IMR-90 (cell line): Measurements from ENCODE around the gene CDH23. TPM values are rescaled to one million over a fixed set of nuclear protein-coding genes. Genes with fewer than 3 reads are reported as not detected.

Experiments
- ATAC-seq: fragments of 200-7000 bp; cut with Tn5 transposase; 2 replicates; pipeline ENCODE4 v1.9.1; 2020; ENCODE audit warnings: low read depth, mild to moderate bottlenecking, moderate library complexity
- BruUV-seq: library from RNA; stranded (reverse); fragments of 400-500 nt; replicated peaks from 2 replicates; lab custom pipeline; 2021; lab: Mats Ljungman, UMichigan
- CTCF ChIA-PET: fragments of 300-600 bp; formaldehyde crosslinking; extraction: SDS; loops from one replicate; lab custom pipeline; 2021; ENCODE audit warnings: antibody characterized with exemption; lab: Yijun Ruan, JAX
- POLR2A ChIA-PET: fragments of 300-600 bp; sonication (Branson Sonifier 250); formaldehyde crosslinking; loops from one replicate; lab custom pipeline; 2022; ENCODE audit warnings: antibody characterized with exemption; ENCODE audit not compliant: unreplicated experiment; lab: Charles Lee
- DNase-seq: peaks from one replicate; pipeline ENCODE4 v3.0.0; 2013
- H2AFZ ChIP-seq: replicated peaks from 2 replicates; pipeline ENCODE3; 2013; ENCODE audit warnings: low read length, mild to moderate bottlenecking; ENCODE audit not compliant: poor library complexity
- H2AK5ac ChIP-seq: 2 replicates; pipeline ENCODE4 v1.6.1; 2013; ENCODE audit warnings: low read depth, low read length, inconsistent platforms
- H2AK9ac ChIP-seq: replicated peaks from 2 replicates; pipeline ENCODE3; 2013; ENCODE audit warnings: mild to moderate bottlenecking, low read depth, low read length, moderate library complexity; ENCODE audit not compliant: poor library complexity
- H2BK120ac ChIP-seq: 2 replicates; pipeline ENCODE4 v1.6.1; 2013; ENCODE audit warnings: low read depth, low read length, inconsistent platforms
- H2BK15ac ChIP-seq: 3 replicates; pipeline ENCODE4 v1.6.1; 2013; ENCODE audit warnings: low read depth, low read length, inconsistent platforms
- H2BK20ac ChIP-seq: 2 replicates; pipeline ENCODE4 v1.6.1; 2013; ENCODE audit warnings: low read depth, mild to moderate bottlenecking, inconsistent platforms, low read length, moderate library complexity
- H2BK5ac ChIP-seq: 2 replicates; pipeline ENCODE4 v1.6.1; 2013; ENCODE audit warnings: mild to moderate bottlenecking, low read depth, low read length, inconsistent platforms; ENCODE audit not compliant: poor library complexity, severe bottlenecking
- H3K14ac ChIP-seq: replicated peaks from 2 replicates; pipeline ENCODE4 v1.6.1; 2013; ENCODE audit warnings: low read depth, low read length, inconsistent platforms
- H3K18ac ChIP-seq: 2 replicates; pipeline ENCODE4 v1.6.1; 2013; ENCODE audit warnings: low read depth, low read length, control low read depth
- H3K23ac ChIP-seq: 2 replicates; pipeline ENCODE4 v1.6.1; 2013; ENCODE audit warnings: low read depth, low read length, inconsistent platforms
- H3K27ac ChIP-seq: 2 replicates; pipeline ENCODE4 v1.5.1; 2013; ENCODE audit warnings: mild to moderate bottlenecking, control low read depth, low read length; ENCODE audit not compliant: insufficient read depth
- H3K27me3 ChIP-seq: 2 replicates; pipeline ENCODE4 v1.6.1; 2013; ENCODE audit warnings: low read length; ENCODE audit not compliant: control insufficient read depth, insufficient read depth
- H3K36me3 ChIP-seq: 2 replicates; pipeline ENCODE4 v1.6.1; 2013; ENCODE audit warnings: low read length, mixed read lengths; ENCODE audit not compliant: control insufficient read depth, insufficient read depth
- H3K4ac ChIP-seq: 2 replicates; pipeline ENCODE4 v1.6.1; 2013; ENCODE audit warnings: low read depth, low read length, inconsistent platforms
- H3K4me1 ChIP-seq: 2 replicates; pipeline ENCODE4 v1.6.1; 2013; ENCODE audit warnings: low read length, mixed read lengths; ENCODE audit not compliant: control insufficient read depth, insufficient read depth
- H3K4me2 ChIP-seq: 2 replicates; pipeline ENCODE4 v1.6.1; 2013; ENCODE audit warnings: low read depth, mild to moderate bottlenecking, control low read depth, low read length, moderate library complexity
- H3K4me3 ChIP-seq: 2 replicates; pipeline ENCODE4 v1.5.1; 2013; ENCODE audit warnings: low read depth, mild to moderate bottlenecking, control low read depth, low read length, moderate library complexity; ENCODE audit not compliant: insufficient read depth
- H3K56ac ChIP-seq: 2 replicates; pipeline ENCODE4 v1.6.1; 2013; ENCODE audit warnings: low read length, inconsistent platforms; ENCODE audit not compliant: insufficient read depth; ENCODE audit errors: extremely low read depth
- H3K79me1 ChIP-seq, 2 experiments: 2 replicates each; pipeline ENCODE4 v1.6.1; 2013; ENCODE audit warnings: low read length in 2 of 2, inconsistent platforms in 1 of 2, low read depth in 1 of 2
- H3K9ac ChIP-seq: 2 replicates; pipeline ENCODE4 v1.6.1; 2013; ENCODE audit warnings: low read depth, low read length, control low read depth
- H3K9me1 ChIP-seq: 2 replicates; pipeline ENCODE4 v1.6.1; 2013; ENCODE audit warnings: low read length, inconsistent platforms; ENCODE audit not compliant: insufficient read depth
- H3K9me3 ChIP-seq: 2 replicates; pipeline ENCODE4 v1.6.1; 2013; ENCODE audit warnings: low read length; ENCODE audit not compliant: control insufficient read depth, insufficient read depth
- H4K20me1 ChIP-seq: 2 replicates; pipeline ENCODE4 v1.6.1; 2013; ENCODE audit warnings: low read length, inconsistent platforms; ENCODE audit not compliant: insufficient read depth
- H4K5ac ChIP-seq: 2 replicates; pipeline ENCODE4 v1.6.1; 2013; ENCODE audit warnings: mild to moderate bottlenecking, low read depth, low read length, control low read depth
- H4K8ac ChIP-seq, 2 experiments: 2 replicates each; pipeline ENCODE4 v1.6.1; 2013; ENCODE audit warnings: low read depth in 2 of 2, low read length in 2 of 2, control low read depth in 1 of 2, inconsistent platforms in 1 of 2
- H4K91ac ChIP-seq: 2 replicates; pipeline ENCODE4 v1.6.1; 2013; ENCODE audit warnings: low read depth, low read length, inconsistent platforms; ENCODE audit not compliant: insufficient read depth
- BHLHE40 ChIP-seq: fragments of 150-350 bp; IDR thresholded peaks from 2 replicates; pipeline ENCODE4 v1.6.1; 2016; ENCODE audit warnings: mild to moderate bottlenecking, low read depth, low read length
- CEBPB ChIP-seq: IDR thresholded peaks from 2 replicates; pipeline ENCODE4 v1.6.1; 2012; ENCODE audit warnings: low read depth, low read length, improper control_type of control experiment
- CHD1 ChIP-seq: IDR thresholded peaks from 2 replicates; pipeline ENCODE4 v1.6.1; 2012; ENCODE audit warnings: low read depth, low read length, improper control_type of control experiment
- CTCF ChIP-seq: conservative IDR thresholded peaks from 2 replicates; pipeline ENCODE4 v1.5.1; 2012; ENCODE audit warnings: mild to moderate bottlenecking, low read depth, low read length, improper control_type of control experiment
- ELK1 ChIP-seq: fragments of 150-350 bp; IDR thresholded peaks from 2 replicates; pipeline ENCODE4 v1.6.1; 2016; ENCODE audit warnings: low read depth, mild to moderate bottlenecking, low read length, moderate library complexity, borderline replicate concordance
- FOS ChIP-seq: fragments of 150-350 bp; IDR thresholded peaks from 2 replicates; pipeline ENCODE4 v1.6.1; 2016; ENCODE audit warnings: low read depth, low read length
- MAFK ChIP-seq: IDR thresholded peaks from 2 replicates; pipeline ENCODE4 v1.6.1; 2012; ENCODE audit warnings: low read depth, low read length, improper control_type of control experiment
- MAZ ChIP-seq: IDR thresholded peaks from 2 replicates; pipeline ENCODE4 v1.6.1; 2012; ENCODE audit warnings: low read depth, mild to moderate bottlenecking, low read length, improper control_type of control experiment, moderate library complexity, borderline replicate concordance
- MXI1 ChIP-seq: IDR thresholded peaks from 2 replicates; pipeline ENCODE4 v1.6.1; 2012; ENCODE audit warnings: low read depth, mild to moderate bottlenecking, low read length, moderate library complexity, borderline replicate concordance
- NFE2L2 ChIP-seq: fragments of 150-350 bp; IDR thresholded peaks from 2 replicates; pipeline ENCODE4 v1.6.1; 2016; ENCODE audit warnings: low read depth, mild to moderate bottlenecking, low read length
- POLR2A ChIP-seq: IDR thresholded peaks from 2 replicates; pipeline ENCODE4 v1.6.1; 2012; ENCODE audit warnings: mild to moderate bottlenecking, low read depth, low read length
- RAD21 ChIP-seq: IDR thresholded peaks from 2 replicates; pipeline ENCODE4 v1.6.1; 2012; ENCODE audit warnings: low read length, improper control_type of control experiment
- RCOR1 ChIP-seq: IDR thresholded peaks from 2 replicates; pipeline ENCODE4 v1.6.1; 2012; ENCODE audit warnings: mild to moderate bottlenecking, low read length, improper control_type of control experiment; ENCODE audit not compliant: insufficient replicate concordance
- RFX5 ChIP-seq: IDR thresholded peaks from 2 replicates; pipeline ENCODE4 v1.8.0; 2012; ENCODE audit warnings: low read depth, mild to moderate bottlenecking, low read length, moderate library complexity
- SMC3 ChIP-seq: fragments of 150-350 bp; IDR thresholded peaks from 2 replicates; pipeline ENCODE4 v1.6.1; 2016; ENCODE audit warnings: low read depth, mild to moderate bottlenecking, antibody characterized with exemption, low read length, moderate library complexity
- USF2 ChIP-seq: fragments of 150-350 bp; IDR thresholded peaks from 2 replicates; pipeline ENCODE4 v1.6.1; 2017; ENCODE audit warnings: mild to moderate bottlenecking, antibody characterized with exemption, low read length, low read depth
- WGBS, 2 experiments: methylation state at CpG; one replicate each; pipeline versions ENCODE4 v1.1.5 to v1.1.7; 2013; ENCODE audit warnings: missing lambda C conversion rate in 2 of 2; ENCODE audit not compliant: insufficient read length in 1 of 2; ENCODE audit errors: extremely low coverage in 2 of 2; 5-methylcytosine and 5-hydroxymethylcytosine counted together
- dilution Hi-C: fragments of 300-500 bp; cut with HindIII; formaldehyde crosslinking; loops from one replicate; pipeline ENCODE4 v1.14.3; 2018; ENCODE audit warnings: low sequenced_read_pairs; ENCODE audit not compliant: unreplicated experiment
- in situ Hi-C: fragments of 300-500 bp; cut with MboI; formaldehyde crosslinking; loops from 3 replicates; pipeline ENCODE4 v1.14.3; 2019; ENCODE audit warnings: low sequenced_read_pairs, inconsistent platforms, mixed read lengths
- intact Hi-C: fragments of 100-400 bp; cut with micrococcal nuclease; formaldehyde crosslinking; loops from 2 replicates; pipeline ENCODE4 v1.10.0; 2022
- polyA plus RNA-seq, 3 experiments: library from polyadenylated mRNA; depleted of rRNA; stranded (reverse); fragments of >200 nt; gene quantifications; 2 replicates each; pipeline ENCODE4 v1.2.3, GENCODE V29; 2012; ENCODE audit warnings: low replicate concordance in 1 of 3
- total RNA-seq: library from RNA; depleted of rRNA; stranded (reverse); fragments of >200 nt; gene quantifications from 2 replicates; pipeline ENCODE4 v1.2.3, GENCODE V29; 2012

Gene CDH23
- total and polyA plus RNA-seq, 2 of the 4 experiments (the other 2 are of a cell fraction): under 0.01 to 0.03 TPM

GRCh38 chr10:71513936-71514335 lies 117.2 kb downstream of the CDH23 start:
- no peak overlapping the region for H2BK5ac ChIP-seq
- H3K4ac ChIP-seq: no peak overlapping the region
- peaks cover 14% of the 10 kb centered on the region for H3K27me3 ChIP-seq
- no TSS peak for BruUV-seq
- H3K23ac ChIP-seq: no peak overlapping the region
- no peak overlapping the region for H4K5ac ChIP-seq
- H3K56ac ChIP-seq: no peak overlapping the region
- no peak overlapping the region for H3K14ac ChIP-seq
- no peaks in the 10 kb centered on the region for H3K9me1 ChIP-seq
- WGBS, 2 experiments: no CpG with 5 or more reads among the region's 1 CpG
- DNase-seq: no peak
- no peak overlapping the region for H4K8ac ChIP-seq
- TF ChIP-seq CTCF: no peak
- no peak for TF ChIP-seq RCOR1
- TF ChIP-seq NFE2L2: no peak
- no peak for TF ChIP-seq RFX5
- no peak for TF ChIP-seq CEBPB
- TF ChIP-seq CHD1: no peak
- TF ChIP-seq USF2: no peak
- no peak for TF ChIP-seq RAD21
- TF ChIP-seq ELK1: no peak
- TF ChIP-seq BHLHE40: no peak
- no peak for TF ChIP-seq MAZ
- TF ChIP-seq MXI1: no peak
- TF ChIP-seq POLR2A: no peak
- TF ChIP-seq MAFK: no peak
- no peak for TF ChIP-seq SMC3
- no peak for TF ChIP-seq FOS
- dilution Hi-C loops: no loop called here
- ChIA-PET CTCF (no interaction called here), POLR2A (no interaction called here)
- no peaks in the 10 kb centered on the region for H3K36me3 ChIP-seq
- peaks cover 2% of the 10 kb centered on the region; the same call in 1 of the 2 replicates for H3K9me3 ChIP-seq
- H4K91ac ChIP-seq: no peak overlapping the region
- no peak overlapping the region for H3K4me2 ChIP-seq
- H3K27ac ChIP-seq: no peak overlapping the region
- ATAC-seq: no peak
- no peaks in the 10 kb centered on the region for H4K20me1 ChIP-seq
- H2BK15ac ChIP-seq: no peak overlapping the region
- no peak overlapping the region for H2AFZ ChIP-seq
- no peak overlapping the region for H3K4me3 ChIP-seq
- no peak overlapping the region for H2BK20ac ChIP-seq
- no peak overlapping the region for H2AK5ac ChIP-seq
- intact Hi-C loops: no loop called here
- in situ Hi-C loops: no loop called here
- no peaks in the 10 kb centered on the region for H3K4me1 ChIP-seq
- H3K9ac ChIP-seq: no peak overlapping the region
- no peak overlapping the region for H2BK120ac ChIP-seq
- H3K18ac ChIP-seq: no peak overlapping the region
- no peaks in the 10 kb centered on the region for H3K79me1 ChIP-seq
- no peak overlapping the region for H2AK9ac ChIP-seq
